Activated CD4-positive, alpha-beta memory T cell treated with anti-CD3 and anti-CD28 coated beads for 36 hours (primary cell): ENCODE results near the gene OGFOD2. TPM values are rescaled to one million over a fixed set of nuclear protein-coding genes. Genes with fewer than 3 reads are reported as not detected.

Source experiments
- CTCF ChIA-PET: fragments of 350-600 bp; sonication (Branson Sonifier 250); formaldehyde crosslinking; loops from one replicate; lab custom pipeline; 2021; ENCODE audit warnings: antibody characterized with exemption, inconsistent platforms; lab: Charles Lee
- POLR2A ChIA-PET: fragments of 350-600 bp; sonication (Branson Sonifier 250); formaldehyde crosslinking; loops from one replicate; lab custom pipeline; 2021; ENCODE audit warnings: antibody characterized with exemption; lab: Charles Lee
- DNase-seq: peaks from one replicate; pipeline ENCODE4 v3.0.0-alpha.2; 2020
- H3K27ac Mint-ChIP-seq: one replicate; pipeline ENCODE4 v1.8.0; 2021; ENCODE audit warnings: mixed read lengths
- H3K27me3 Mint-ChIP-seq: one replicate; pipeline ENCODE4 v1.8.0; 2021; ENCODE audit warnings: mixed read lengths
- H3K36me3 Mint-ChIP-seq: one replicate; pipeline ENCODE4 v1.8.0; 2021; ENCODE audit warnings: mixed read lengths
- H3K4me1 Mint-ChIP-seq: one replicate; pipeline ENCODE4 v1.8.0; 2021; ENCODE audit warnings: low read depth, mixed read lengths
- H3K4me3 Mint-ChIP-seq: one replicate; pipeline ENCODE4 v1.8.0; 2021; ENCODE audit warnings: mild to moderate bottlenecking, mixed read lengths
- H3K9me3 Mint-ChIP-seq: one replicate; pipeline ENCODE4 v1.8.0; 2021; ENCODE audit warnings: mixed read lengths
- intact Hi-C: fragments of 100-400 bp; cut with micrococcal nuclease; formaldehyde crosslinking; loops from one replicate; pipeline ENCODE4 v1.15.1; 2023
- total RNA-seq, 2 experiments: library from RNA; stranded (reverse); gene quantifications; one replicate each; pipeline ENCODE4 v1.2.3, GENCODE V29; 2021

OGFOD2 gene
- total RNA-seq, 2 experiments from 2014 or later = 22.6 to 23.7 TPM

GRCh38 chr12:122979001-122979907 is 4.2 kb downstream of the OGFOD2 start:
- Mint-ChIP-seq H3K36me3 (peaks cover 15% of the 10 kb centered on the region), H3K4me1 (peaks cover 43% of the 10 kb centered on the region), H3K9me3 (no peaks in the 10 kb centered on the region), H3K27me3 (no peaks in the 10 kb centered on the region), H3K27ac (peak overlapping the region; percentile 82), H3K4me3 (peak overlapping the region; percentile 89)
- ChIA-PET CTCF (interaction anchor here (1.3 to 1.4 kb wide), 2 partner anchors 98 to 258 kb away, joined by 3 read pairs; no protein-coding TSS in a partner anchor), POLR2A (no interaction called here)
- intact Hi-C loops = loop anchor here (10.0 kb wide), 1 partner anchor 386 kb away; the partner anchor contains the start of gene SBNO1
- DNase-seq = no peak

GRCh38 chr12:122979908-122980182 is 4.8 kb downstream of the OGFOD2 start:
- POLR2A ChIA-PET = interaction anchor here (2.1 kb wide), 1 partner anchor 253 kb away, joined by 5 read pairs; the partner anchor contains the start of genes MPHOSPH9 and MTRFR

DNA sequence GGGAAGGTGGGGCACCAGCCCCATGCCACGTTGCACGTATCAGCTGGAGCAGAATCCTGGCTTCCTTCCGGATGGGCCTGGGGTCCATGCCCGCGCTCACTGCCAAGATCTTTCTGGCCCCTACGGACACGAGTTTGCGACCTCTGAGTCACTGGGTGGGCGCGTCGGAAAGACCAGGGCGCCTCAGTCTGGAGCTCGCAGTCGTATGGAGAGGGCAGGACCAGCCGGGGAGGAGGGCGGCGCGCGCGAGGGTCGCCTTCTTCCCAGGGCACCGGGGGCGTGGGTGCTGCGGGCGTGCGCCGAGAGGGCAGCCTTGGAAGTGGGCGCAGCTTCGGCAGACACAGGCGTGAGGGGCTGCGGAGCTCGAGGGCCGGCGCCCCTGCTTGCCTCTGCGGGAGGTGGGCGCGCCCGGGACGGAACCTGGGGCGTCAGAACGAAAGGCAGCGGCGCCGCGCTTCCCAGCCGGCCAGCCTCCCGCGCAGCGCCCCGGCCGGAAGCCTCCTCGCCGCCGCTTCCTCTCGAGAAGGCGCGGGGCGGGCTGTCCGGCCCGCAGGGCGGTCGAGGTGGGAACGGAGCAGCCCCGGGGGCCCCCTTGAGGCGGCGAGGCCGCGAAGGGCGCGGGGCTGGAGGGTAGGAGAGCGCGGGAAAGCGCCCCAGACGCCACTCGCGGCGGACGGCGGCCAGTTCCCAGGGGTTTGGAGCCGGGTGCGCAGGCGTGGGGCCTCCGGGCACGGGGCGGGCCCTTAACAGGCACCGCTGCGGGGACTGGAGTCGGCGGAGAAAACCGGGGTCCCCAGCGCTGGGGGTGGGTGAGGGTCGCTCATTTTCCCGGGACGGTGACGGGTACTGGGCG is 5.4 kb downstream of the OGFOD2 start, which contains the start of gene ARL6IP4:
Gene ARL6IP4, plus strand, starts transcription at position 499 of the 853 bp plus-strand sequence. CDS start 459 bp downstream, outside the sequence.
- CTCF ChIA-PET = interaction anchor here (1.4 to 1.8 kb wide), 2 partner anchors 99 to 257 kb away, joined by 3 to 7 read pairs; no protein-coding TSS in a partner anchor
- peaks cover 42% of the 10 kb centered on the region for H3K4me1 Mint-ChIP-seq

More at GRCh38 chr12:122979908-122980182, 4.8 kb downstream of the OGFOD2 start:
- H3K4me3 Mint-ChIP-seq = peak overlapping the region; percentile 89
- H3K27ac Mint-ChIP-seq = peak overlapping the region; percentile 82
- peaks cover 42% of the 10 kb centered on the region for H3K4me1 Mint-ChIP-seq
- H3K36me3 Mint-ChIP-seq = peaks cover 15% of the 10 kb centered on the region
- no peak for DNase-seq
- CTCF ChIA-PET = interaction anchor here (1.3 to 1.4 kb wide), 2 partner anchors 98 to 257 kb away, joined by 3 read pairs; no protein-coding TSS in a partner anchor
- intact Hi-C loops = loop anchor here (2.0 to 10.0 kb wide), 2 partner anchors 95 to 385 kb away; partner anchors contain the start of gene SBNO1
- H3K27me3 Mint-ChIP-seq = no peaks in the 10 kb centered on the region
- no peaks in the 10 kb centered on the region for H3K9me3 Mint-ChIP-seq

DNA sequence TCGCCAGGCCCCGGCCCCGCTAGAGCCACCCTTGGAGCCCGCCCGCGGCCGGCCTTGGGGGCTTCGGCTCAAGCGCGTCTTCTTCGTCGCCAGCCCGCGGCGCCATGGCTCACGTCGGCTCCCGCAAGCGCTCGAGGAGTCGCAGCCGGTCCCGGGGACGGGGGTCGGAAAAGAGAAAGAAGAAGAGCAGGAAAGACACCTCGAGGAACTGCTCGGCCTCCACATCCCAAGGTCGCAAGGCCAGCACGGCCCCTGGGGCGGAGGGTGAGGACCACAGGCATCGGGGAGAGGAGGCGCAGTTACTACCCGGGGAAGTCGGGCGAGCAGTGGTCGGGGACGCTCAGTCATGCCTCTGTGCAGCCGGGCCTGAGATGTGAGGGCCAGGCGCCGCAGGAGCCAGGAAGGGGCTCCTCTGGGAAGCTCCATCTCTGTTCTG is 6.0 kb downstream of the OGFOD2 start:
- Mint-ChIP-seq H3K27ac (peak overlapping the region; percentile 81), H3K36me3 (peaks cover 15% of the 10 kb centered on the region), H3K4me1 (peaks cover 37% of the 10 kb centered on the region), H3K27me3 (no peaks in the 10 kb centered on the region), H3K4me3 (peak overlapping the region; percentile 89), H3K9me3 (no peaks in the 10 kb centered on the region)
- CTCF ChIA-PET = interaction anchor here (1.0 to 1.8 kb wide), 2 partner anchors 181 to 257 kb away, joined by 3 to 7 read pairs; no protein-coding TSS in a partner anchor
- intact Hi-C loops = loop anchor here (2.0 kb wide), 1 partner anchor 94 kb away; no protein-coding TSS in a partner anchor
- DNase-seq = no peak
- POLR2A ChIA-PET = interaction anchor here (2.1 kb wide), 1 partner anchor 252 kb away, joined by 5 read pairs; the partner anchor contains the start of genes MPHOSPH9 and MTRFR

More for the DNA sequence above, 5.4 kb downstream of the OGFOD2 start, which contains the start of gene ARL6IP4:
- H3K9me3 Mint-ChIP-seq = no peaks in the 10 kb centered on the region
- peak within 1 kb of the TSS; percentile 82 for H3K27ac Mint-ChIP-seq
- peaks cover 15% of the 10 kb centered on the region for H3K36me3 Mint-ChIP-seq
- DNase-seq = peak; percentile 72
- intact Hi-C loops = loop anchor here (2.0 kb wide), 1 partner anchor 94 kb away; no protein-coding TSS in a partner anchor
- peak within 1 kb of the TSS; percentile 89 for H3K4me3 Mint-ChIP-seq
- POLR2A ChIA-PET = interaction anchor here (2.1 kb wide), 1 partner anchor 252 kb away, joined by 5 read pairs; the partner anchor contains the start of genes MPHOSPH9 and MTRFR
- no peaks in the 10 kb centered on the region for H3K27me3 Mint-ChIP-seq

- DNase-seq = no peak
- H3K36me3 Mint-ChIP-seq = peaks cover 15% of the 10 kb centered on the region
- no peaks in the 10 kb centered on the region for H3K9me3 Mint-ChIP-seq
- H3K4me3 Mint-ChIP-seq = peak overlapping the region; percentile 89
- CTCF ChIA-PET = interaction anchor here (1.0 to 1.8 kb wide), 2 partner anchors 180 to 256 kb away, joined by 3 to 7 read pairs; no protein-coding TSS in a partner anchor
- peaks cover 31% of the 10 kb centered on the region for H3K4me1 Mint-ChIP-seq
- intact Hi-C loops = loop anchor here (2.0 kb wide), 1 partner anchor 93 kb away; no protein-coding TSS in a partner anchor
- peak overlapping the region; percentile 81 for H3K27ac Mint-ChIP-seq
- H3K27me3 Mint-ChIP-seq = no peaks in the 10 kb centered on the region
- POLR2A ChIA-PET = interaction anchor here (1.7 to 2.1 kb wide), 2 partner anchors 7 to 251 kb away, joined by 5 read pairs; partner anchors contain the start of genes MPHOSPH9, MTRFR and OGFOD2
Measured at GRCh38 chr12:122981587-122982476, 6.8 kb downstream of the OGFOD2 start.

DNA sequence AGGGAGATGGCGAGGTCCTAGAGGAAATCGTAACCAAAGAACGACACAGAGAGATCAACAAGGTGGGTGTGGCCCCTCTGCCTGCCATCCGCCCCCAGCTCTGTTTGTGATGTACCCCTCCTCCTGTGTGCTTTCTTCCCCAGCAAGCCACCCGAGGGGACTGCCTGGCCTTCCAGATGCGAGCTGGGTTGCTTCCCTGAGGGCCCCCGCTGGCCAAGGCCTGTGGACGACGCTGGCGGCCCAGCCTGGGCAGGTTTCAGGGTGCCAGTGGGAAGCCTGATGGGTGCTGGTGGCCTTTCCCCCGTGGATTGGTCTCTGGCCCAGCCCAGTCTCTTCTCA is 7.4 kb downstream of the OGFOD2 start:
- H3K27ac Mint-ChIP-seq = peak overlapping the region; percentile 23
- H3K9me3 Mint-ChIP-seq = no peaks in the 10 kb centered on the region
- no peaks in the 10 kb centered on the region for H3K27me3 Mint-ChIP-seq
- peak overlapping the region; percentile 89 for H3K4me3 Mint-ChIP-seq
- POLR2A ChIA-PET = interaction anchor here (1.7 kb wide), 1 partner anchor 8 kb away, joined by 5 read pairs; the partner anchor contains the start of gene OGFOD2
- no peak for DNase-seq
- H3K36me3 Mint-ChIP-seq = peaks cover 15% of the 10 kb centered on the region
- peaks cover 28% of the 10 kb centered on the region for H3K4me1 Mint-ChIP-seq
- CTCF ChIA-PET = interaction anchor here (1.2 to 1.8 kb wide), 2 partner anchors 93 to 255 kb away, joined by 3 to 7 read pairs; no protein-coding TSS in a partner anchor
- intact Hi-C loops = no loop called here

GRCh38 chr12:122982963-122983788 is 8.1 kb downstream of the OGFOD2 start:
- Mint-ChIP-seq H3K27ac (peak overlapping the region; percentile 23), H3K4me3 (peak overlapping the region; percentile 37), H3K4me1 (peaks cover 26% of the 10 kb centered on the region), H3K9me3 (no peaks in the 10 kb centered on the region), H3K36me3 (peaks cover 15% of the 10 kb centered on the region), H3K27me3 (no peaks in the 10 kb centered on the region)
- intact Hi-C loops = no loop called here
- CTCF ChIA-PET = interaction anchor here (1.2 kb wide), 1 partner anchor 92 kb away, joined by 3 read pairs; no protein-coding TSS in a partner anchor
- no peak for DNase-seq
- POLR2A ChIA-PET = interaction anchor here (1.7 kb wide), 1 partner anchor 9 kb away, joined by 5 read pairs; the partner anchor contains the start of gene OGFOD2

DNA sequence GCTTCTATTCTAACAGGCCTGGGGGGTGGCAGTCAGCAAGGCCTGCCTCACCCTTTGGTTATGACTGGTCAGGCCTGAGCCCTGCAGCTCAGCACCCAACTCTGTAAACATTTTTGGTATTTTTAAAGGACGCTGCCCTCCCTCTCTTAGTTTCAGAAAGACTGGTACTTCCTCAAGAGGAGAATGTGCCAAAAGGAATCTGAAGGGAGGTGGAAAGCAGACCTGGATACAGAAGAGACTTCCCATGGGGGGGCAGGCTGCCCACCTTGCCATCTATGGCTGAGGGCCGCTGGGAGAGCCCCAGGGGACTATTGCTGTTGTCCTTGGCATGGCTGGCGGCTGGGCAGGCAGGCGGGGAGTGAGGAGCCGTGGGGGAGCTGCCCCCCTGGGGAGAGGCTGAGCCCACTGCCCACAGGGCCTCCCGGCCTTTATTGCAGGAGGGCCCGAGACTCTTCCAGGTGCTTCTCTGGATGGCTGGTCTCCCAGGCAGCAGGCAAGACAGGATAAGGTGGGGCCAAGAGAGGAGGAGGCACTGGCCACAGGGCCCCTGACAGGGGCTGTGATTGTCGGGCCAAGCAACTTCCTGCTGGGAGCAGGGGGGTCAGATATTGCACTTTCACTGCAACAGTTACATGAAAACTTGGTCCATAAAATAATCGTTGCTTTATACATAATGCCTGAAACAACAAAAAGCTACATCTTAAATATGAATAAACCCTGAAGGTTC is 8.9 kb downstream of the OGFOD2 start:
- H3K4me1 Mint-ChIP-seq = peaks cover 25% of the 10 kb centered on the region
- CTCF ChIA-PET = interaction anchor here (0.6 to 1.4 kb wide), 4 partner anchors 8 to 254 kb away, joined by 3 read pairs; partner anchors contain the start of gene OGFOD2
- intact Hi-C loops = no loop called here
- no peaks in the 10 kb centered on the region for H3K9me3 Mint-ChIP-seq
- H3K27me3 Mint-ChIP-seq = no peaks in the 10 kb centered on the region
- DNase-seq = no peak
- POLR2A ChIA-PET = interaction anchor here (0.5 kb wide), 1 partner anchor 148 kb away, joined by 3 read pairs; no protein-coding TSS in a partner anchor
- H3K27ac Mint-ChIP-seq = peak overlapping the region; percentile 23
- H3K4me3 Mint-ChIP-seq = no peak overlapping the region
- H3K36me3 Mint-ChIP-seq = peaks cover 15% of the 10 kb centered on the region
